SK-N-SH (cell line): ENCODE data around the gene STK32C.

ENCODE experiments used
- EP300 ChIP-seq, 2 experiments: IDR thresholded peaks; 2 replicates each; pipeline versions ENCODE4 v1.4.0 to v1.6.1; 2012; ENCODE audit warnings: borderline replicate concordance in 1 of 2, low read depth in 1 of 2, low read length in 1 of 2
- EZH2phosphoT487 ChIP-seq: fragments of 200-600 bp; sonication (generic); IDR thresholded peaks from 2 replicates; pipeline ENCODE4 v1.6.1; 2017; ENCODE audit warnings: low read depth, mixed run types, mild to moderate bottlenecking, antibody characterized with exemption, moderate library complexity, borderline replicate concordance
- RAD21 ChIP-seq: IDR thresholded peaks from 2 replicates; pipeline ENCODE4 v1.6.1; 2012; ENCODE audit warnings: mild to moderate bottlenecking, low read length
- RFX5 ChIP-seq: IDR thresholded peaks from 2 replicates; pipeline ENCODE4 v1.6.1; 2012; ENCODE audit warnings: mild to moderate bottlenecking, improper control_type of control experiment, low read length
- SIN3A ChIP-seq: IDR thresholded peaks from 2 replicates; pipeline ENCODE4 v1.6.1; 2012; ENCODE audit warnings: low read depth, mild to moderate bottlenecking, low read length, moderate library complexity, borderline replicate concordance
- TF ChIP-seq, protein P1 (sequence below): fragments of 150-350 bp; IDR thresholded peaks from 2 replicates; pipeline ENCODE4 v1.6.1; 2017; ENCODE audit warnings: antibody characterized with exemption, low read length, low read depth, borderline replicate concordance
- TF ChIP-seq, protein P2 (sequence below): fragments of 200-600 bp; sonication (generic); IDR thresholded peaks from 2 replicates; pipeline ENCODE4 v1.6.1; 2017; ENCODE audit warnings: antibody characterized with exemption, mild to moderate bottlenecking, moderate library complexity
- TF ChIP-seq, protein P3 (sequence below): IDR thresholded peaks from 2 replicates; pipeline ENCODE4 v1.4.0; 2012; ENCODE audit warnings: low read depth
- TF ChIP-seq, protein P4 (sequence below): fragments of 150-350 bp; IDR thresholded peaks from 2 replicates; pipeline ENCODE4 v1.6.1; 2016; ENCODE audit warnings: mild to moderate bottlenecking, low read depth, low read length
- TF ChIP-seq, protein P5 (sequence below): IDR thresholded peaks from 2 replicates; pipeline ENCODE4 v1.6.1; 2012; ENCODE audit warnings: mild to moderate bottlenecking, low read depth, low read length, moderate library complexity

DNA sequence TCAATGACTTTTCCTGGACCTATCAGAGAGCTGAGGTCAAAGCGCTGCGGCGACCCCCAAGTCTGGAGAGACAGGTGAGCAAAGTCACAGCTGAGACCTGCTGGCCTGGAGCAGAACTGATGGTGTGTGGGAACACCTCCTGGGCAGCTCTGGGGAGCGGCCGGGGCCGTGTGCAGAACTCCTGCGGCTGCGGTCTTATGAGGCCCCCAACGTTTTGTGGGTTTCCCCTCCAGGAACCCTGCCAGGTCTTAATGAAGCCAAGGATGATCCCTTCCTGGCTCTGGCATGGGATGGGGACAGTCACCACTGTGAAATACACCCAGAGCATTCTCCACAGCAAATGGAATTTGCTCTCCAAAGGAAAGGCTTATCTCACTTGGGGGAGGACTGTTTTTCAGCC lies 94.9 kb downstream of the STK32C start:
- TF ChIP-seq RAD21, result no peak
- TF ChIP-seq, protein P1, sequence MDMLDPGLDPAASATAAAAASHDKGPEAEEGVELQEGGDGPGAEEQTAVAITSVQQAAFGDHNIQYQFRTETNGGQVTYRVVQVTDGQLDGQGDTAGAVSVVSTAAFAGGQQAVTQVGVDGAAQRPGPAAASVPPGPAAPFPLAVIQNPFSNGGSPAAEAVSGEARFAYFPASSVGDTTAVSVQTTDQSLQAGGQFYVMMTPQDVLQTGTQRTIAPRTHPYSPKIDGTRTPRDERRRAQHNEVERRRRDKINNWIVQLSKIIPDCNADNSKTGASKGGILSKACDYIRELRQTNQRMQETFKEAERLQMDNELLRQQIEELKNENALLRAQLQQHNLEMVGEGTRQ, result no peak
- TF ChIP-seq, protein P2, sequence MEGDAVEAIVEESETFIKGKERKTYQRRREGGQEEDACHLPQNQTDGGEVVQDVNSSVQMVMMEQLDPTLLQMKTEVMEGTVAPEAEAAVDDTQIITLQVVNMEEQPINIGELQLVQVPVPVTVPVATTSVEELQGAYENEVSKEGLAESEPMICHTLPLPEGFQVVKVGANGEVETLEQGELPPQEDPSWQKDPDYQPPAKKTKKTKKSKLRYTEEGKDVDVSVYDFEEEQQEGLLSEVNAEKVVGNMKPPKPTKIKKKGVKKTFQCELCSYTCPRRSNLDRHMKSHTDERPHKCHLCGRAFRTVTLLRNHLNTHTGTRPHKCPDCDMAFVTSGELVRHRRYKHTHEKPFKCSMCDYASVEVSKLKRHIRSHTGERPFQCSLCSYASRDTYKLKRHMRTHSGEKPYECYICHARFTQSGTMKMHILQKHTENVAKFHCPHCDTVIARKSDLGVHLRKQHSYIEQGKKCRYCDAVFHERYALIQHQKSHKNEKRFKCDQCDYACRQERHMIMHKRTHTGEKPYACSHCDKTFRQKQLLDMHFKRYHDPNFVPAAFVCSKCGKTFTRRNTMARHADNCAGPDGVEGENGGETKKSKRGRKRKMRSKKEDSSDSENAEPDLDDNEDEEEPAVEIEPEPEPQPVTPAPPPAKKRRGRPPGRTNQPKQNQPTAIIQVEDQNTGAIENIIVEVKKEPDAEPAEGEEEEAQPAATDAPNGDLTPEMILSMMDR, result no peak
- TF ChIP-seq, protein P3, sequence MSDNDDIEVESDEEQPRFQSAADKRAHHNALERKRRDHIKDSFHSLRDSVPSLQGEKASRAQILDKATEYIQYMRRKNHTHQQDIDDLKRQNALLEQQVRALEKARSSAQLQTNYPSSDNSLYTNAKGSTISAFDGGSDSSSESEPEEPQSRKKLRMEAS, result no peak
- TF ChIP-seq EZH2phosphoT487, result no peak
- no peak for TF ChIP-seq RFX5
- TF ChIP-seq, protein P4, sequence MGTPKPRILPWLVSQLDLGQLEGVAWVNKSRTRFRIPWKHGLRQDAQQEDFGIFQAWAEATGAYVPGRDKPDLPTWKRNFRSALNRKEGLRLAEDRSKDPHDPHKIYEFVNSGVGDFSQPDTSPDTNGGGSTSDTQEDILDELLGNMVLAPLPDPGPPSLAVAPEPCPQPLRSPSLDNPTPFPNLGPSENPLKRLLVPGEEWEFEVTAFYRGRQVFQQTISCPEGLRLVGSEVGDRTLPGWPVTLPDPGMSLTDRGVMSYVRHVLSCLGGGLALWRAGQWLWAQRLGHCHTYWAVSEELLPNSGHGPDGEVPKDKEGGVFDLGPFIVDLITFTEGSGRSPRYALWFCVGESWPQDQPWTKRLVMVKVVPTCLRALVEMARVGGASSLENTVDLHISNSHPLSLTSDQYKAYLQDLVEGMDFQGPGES, result no peak
- TF ChIP-seq, protein P5, sequence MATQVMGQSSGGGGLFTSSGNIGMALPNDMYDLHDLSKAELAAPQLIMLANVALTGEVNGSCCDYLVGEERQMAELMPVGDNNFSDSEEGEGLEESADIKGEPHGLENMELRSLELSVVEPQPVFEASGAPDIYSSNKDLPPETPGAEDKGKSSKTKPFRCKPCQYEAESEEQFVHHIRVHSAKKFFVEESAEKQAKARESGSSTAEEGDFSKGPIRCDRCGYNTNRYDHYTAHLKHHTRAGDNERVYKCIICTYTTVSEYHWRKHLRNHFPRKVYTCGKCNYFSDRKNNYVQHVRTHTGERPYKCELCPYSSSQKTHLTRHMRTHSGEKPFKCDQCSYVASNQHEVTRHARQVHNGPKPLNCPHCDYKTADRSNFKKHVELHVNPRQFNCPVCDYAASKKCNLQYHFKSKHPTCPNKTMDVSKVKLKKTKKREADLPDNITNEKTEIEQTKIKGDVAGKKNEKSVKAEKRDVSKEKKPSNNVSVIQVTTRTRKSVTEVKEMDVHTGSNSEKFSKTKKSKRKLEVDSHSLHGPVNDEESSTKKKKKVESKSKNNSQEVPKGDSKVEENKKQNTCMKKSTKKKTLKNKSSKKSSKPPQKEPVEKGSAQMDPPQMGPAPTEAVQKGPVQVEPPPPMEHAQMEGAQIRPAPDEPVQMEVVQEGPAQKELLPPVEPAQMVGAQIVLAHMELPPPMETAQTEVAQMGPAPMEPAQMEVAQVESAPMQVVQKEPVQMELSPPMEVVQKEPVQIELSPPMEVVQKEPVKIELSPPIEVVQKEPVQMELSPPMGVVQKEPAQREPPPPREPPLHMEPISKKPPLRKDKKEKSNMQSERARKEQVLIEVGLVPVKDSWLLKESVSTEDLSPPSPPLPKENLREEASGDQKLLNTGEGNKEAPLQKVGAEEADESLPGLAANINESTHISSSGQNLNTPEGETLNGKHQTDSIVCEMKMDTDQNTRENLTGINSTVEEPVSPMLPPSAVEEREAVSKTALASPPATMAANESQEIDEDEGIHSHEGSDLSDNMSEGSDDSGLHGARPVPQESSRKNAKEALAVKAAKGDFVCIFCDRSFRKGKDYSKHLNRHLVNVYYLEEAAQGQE, result no peak
- TF ChIP-seq SIN3A, result no peak
- TF ChIP-seq EP300 (IDR thresholded peaks at IDR 0.05; ENCODE audit: borderline replicate concordance in 1 of 2, low read depth in 1 of 2, low read length in 1 of 2), result no peak
